Suprapubic skin (tissue), 4 donors: ENCODE results near the gene CBLC. TPM values are rescaled to one million over a fixed set of nuclear protein-coding genes. Genes with fewer than 3 reads are reported as not detected.

Source experiments
- DNase-seq, 2 donors: peaks; one replicate each; pipeline ENCODE4 v3.0.0-alpha.2; 2019; ENCODE audit warnings: low spot score in 2 of 2
- H3K27ac ChIP-seq: fragments of 200-600 bp; sonication (generic); one replicate; pipeline ENCODE4 v1.5.1; 2019
- H3K27me3 ChIP-seq: fragments of 200-600 bp; sonication (generic); one replicate; pipeline ENCODE4 v1.5.1; 2019
- H3K36me3 ChIP-seq: fragments of 200-600 bp; sonication (generic); one replicate; pipeline ENCODE4 v1.5.1; 2019
- H3K4me1 ChIP-seq: fragments of 200-600 bp; sonication (generic); one replicate; pipeline ENCODE4 v1.5.1; 2019
- H3K4me3 ChIP-seq: fragments of 200-600 bp; sonication (generic); one replicate; pipeline ENCODE4 v1.5.1; 2019; ENCODE audit warnings: mild to moderate bottlenecking
- H3K9me3 ChIP-seq: fragments of 200-600 bp; sonication (generic); one replicate; pipeline ENCODE4 v1.5.1; 2019
- EP300 ChIP-seq: sonication (generic); formaldehyde crosslinking; IDR thresholded peaks from one replicate; pipeline ENCODE4 v1.6.1; 2017; ENCODE audit warnings: antibody characterized with exemption
- POLR2A ChIP-seq, 2 donors: fragments of 450-650 bp; IDR thresholded peaks; one replicate each; pipeline ENCODE4 v1.6.1; 2017; ENCODE audit warnings: antibody characterized with exemption in 2 of 2, mild to moderate bottlenecking in 2 of 2, moderate library complexity in 2 of 2
- POLR2AphosphoS5 ChIP-seq, 3 donors: sonication (generic); formaldehyde crosslinking; IDR thresholded peaks; one replicate each; pipeline ENCODE4 v1.6.1; 2017; ENCODE audit warnings: antibody characterized with exemption in 3 of 3
- WGBS: methylation state at CpG from one replicate; pipeline ENCODE4 v1.1.5; 2018; 5-methylcytosine and 5-hydroxymethylcytosine counted together
- total RNA-seq, 4 donors: library from RNA; depleted of rRNA; stranded (reverse); fragments of >200 nt; gene quantifications; one replicate each; pipeline ENCODE4 v1.1.0, GENCODE V29; 2016
- TF ChIP-seq, protein P1 (sequence below), 2 donors: fragments of 200-600 bp in 1 of 2; fragments of 450-650 bp in 1 of 2; sonication (generic) in 1 of 2; IDR thresholded peaks; one replicate each; pipeline ENCODE4 v1.5.1; 2016 to 2019; ENCODE audit warnings: antibody characterized with exemption in 2 of 2, mild to moderate bottlenecking in 1 of 2, moderate library complexity in 1 of 2

Gene CBLC
- total RNA-seq, 4 donors from 2014 or later: 60.4 to 94.4 (median 65.7) TPM

DNA sequence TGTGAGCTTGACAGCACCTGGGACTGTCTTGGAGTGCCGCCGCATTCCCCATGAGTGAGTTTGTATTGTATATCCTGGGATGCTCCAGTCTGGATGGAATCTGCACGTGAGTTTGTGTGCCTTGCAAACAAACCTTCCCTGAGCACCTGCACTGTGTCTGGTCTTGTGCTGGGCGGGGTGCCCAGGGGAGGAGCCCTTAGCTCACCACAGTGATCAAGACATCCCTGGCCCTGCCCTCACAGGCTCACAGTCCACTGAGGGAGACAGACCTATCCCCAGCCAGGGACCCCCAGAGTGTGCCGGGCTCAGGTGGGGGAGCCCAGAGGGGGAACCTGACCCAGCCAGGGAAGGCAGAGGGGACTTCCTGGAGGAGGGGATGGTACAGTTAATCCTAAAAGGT is 29.5 kb downstream of the CBLC start:
- no peak for DNase-seq
- peak overlapping the region; percentile 61 for H3K27ac ChIP-seq
- 20% methylated on average over 1 of the region's 5 CpGs for WGBS
- no peaks in the 10 kb centered on the region for H3K9me3 ChIP-seq
- TF ChIP-seq, protein P1, sequence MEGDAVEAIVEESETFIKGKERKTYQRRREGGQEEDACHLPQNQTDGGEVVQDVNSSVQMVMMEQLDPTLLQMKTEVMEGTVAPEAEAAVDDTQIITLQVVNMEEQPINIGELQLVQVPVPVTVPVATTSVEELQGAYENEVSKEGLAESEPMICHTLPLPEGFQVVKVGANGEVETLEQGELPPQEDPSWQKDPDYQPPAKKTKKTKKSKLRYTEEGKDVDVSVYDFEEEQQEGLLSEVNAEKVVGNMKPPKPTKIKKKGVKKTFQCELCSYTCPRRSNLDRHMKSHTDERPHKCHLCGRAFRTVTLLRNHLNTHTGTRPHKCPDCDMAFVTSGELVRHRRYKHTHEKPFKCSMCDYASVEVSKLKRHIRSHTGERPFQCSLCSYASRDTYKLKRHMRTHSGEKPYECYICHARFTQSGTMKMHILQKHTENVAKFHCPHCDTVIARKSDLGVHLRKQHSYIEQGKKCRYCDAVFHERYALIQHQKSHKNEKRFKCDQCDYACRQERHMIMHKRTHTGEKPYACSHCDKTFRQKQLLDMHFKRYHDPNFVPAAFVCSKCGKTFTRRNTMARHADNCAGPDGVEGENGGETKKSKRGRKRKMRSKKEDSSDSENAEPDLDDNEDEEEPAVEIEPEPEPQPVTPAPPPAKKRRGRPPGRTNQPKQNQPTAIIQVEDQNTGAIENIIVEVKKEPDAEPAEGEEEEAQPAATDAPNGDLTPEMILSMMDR (IDR thresholded peaks at IDR 0.05): no peak
- no peak for TF ChIP-seq EP300
- no peak for TF ChIP-seq POLR2A (IDR thresholded peaks at IDR 0.05)
- TF ChIP-seq POLR2AphosphoS5 (IDR thresholded peaks at IDR 0.05): no peak
- no peaks in the 10 kb centered on the region for H3K27me3 ChIP-seq
- peaks cover 2% of the 10 kb centered on the region for H3K36me3 ChIP-seq
- peaks cover 46% of the 10 kb centered on the region for H3K4me1 ChIP-seq
- no peak overlapping the region for H3K4me3 ChIP-seq

DNA sequence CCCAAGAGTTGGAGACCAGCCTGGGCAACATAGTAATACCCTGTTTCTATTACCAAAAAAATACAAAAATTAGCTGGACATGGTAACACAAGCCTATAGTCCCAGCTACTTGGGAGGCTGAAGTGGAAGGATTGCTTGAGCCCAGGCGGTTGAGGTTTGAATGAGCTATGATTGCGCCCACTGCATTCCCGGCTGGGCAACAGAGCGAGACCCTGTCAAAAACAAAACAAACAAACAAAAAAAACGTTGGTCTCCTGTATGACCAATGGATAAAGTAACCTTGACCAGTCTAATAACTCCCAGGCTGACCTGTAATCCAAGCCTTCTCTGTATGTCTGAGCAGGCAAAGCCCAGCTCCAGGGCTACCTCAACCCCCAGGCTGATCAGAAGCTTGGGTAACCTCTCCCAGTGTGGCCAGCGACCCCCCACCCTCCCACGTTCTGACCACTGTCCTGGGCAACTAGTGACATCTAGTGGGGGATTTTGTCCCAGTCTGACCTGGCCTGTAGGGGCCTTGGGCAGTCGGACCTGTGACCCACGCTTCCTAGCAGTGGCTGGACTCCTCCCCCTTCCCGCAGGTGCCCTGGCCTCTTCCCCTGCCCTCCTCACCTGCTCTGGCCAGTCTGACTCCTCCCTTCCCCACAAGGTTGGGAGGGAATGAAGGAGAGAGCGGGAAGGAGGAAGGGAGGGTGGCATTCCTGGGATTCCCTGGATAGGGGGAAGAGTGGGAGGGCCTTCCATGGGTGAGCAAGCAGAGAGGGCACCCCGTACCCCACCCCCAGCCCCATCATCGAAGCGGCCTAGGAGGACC is 30.2 kb downstream of the CBLC start:
- H3K9me3 ChIP-seq: no peaks in the 10 kb centered on the region
- WGBS: 24% methylated on average over 13 of the region's 14 CpGs
- TF ChIP-seq EP300: no peak
- TF ChIP-seq, protein P1 (IDR thresholded peaks at IDR 0.05): no peak
- no peak for TF ChIP-seq POLR2AphosphoS5 (IDR thresholded peaks at IDR 0.05)
- no peak for TF ChIP-seq POLR2A (IDR thresholded peaks at IDR 0.05)
- H3K4me3 ChIP-seq: peak overlapping the region; percentile 55
- peaks cover 46% of the 10 kb centered on the region for H3K4me1 ChIP-seq
- H3K36me3 ChIP-seq: no peaks in the 10 kb centered on the region
- no peaks in the 10 kb centered on the region for H3K27me3 ChIP-seq
- DNase-seq: no peak
- H3K27ac ChIP-seq: peak overlapping the region; percentile 24

DNA sequence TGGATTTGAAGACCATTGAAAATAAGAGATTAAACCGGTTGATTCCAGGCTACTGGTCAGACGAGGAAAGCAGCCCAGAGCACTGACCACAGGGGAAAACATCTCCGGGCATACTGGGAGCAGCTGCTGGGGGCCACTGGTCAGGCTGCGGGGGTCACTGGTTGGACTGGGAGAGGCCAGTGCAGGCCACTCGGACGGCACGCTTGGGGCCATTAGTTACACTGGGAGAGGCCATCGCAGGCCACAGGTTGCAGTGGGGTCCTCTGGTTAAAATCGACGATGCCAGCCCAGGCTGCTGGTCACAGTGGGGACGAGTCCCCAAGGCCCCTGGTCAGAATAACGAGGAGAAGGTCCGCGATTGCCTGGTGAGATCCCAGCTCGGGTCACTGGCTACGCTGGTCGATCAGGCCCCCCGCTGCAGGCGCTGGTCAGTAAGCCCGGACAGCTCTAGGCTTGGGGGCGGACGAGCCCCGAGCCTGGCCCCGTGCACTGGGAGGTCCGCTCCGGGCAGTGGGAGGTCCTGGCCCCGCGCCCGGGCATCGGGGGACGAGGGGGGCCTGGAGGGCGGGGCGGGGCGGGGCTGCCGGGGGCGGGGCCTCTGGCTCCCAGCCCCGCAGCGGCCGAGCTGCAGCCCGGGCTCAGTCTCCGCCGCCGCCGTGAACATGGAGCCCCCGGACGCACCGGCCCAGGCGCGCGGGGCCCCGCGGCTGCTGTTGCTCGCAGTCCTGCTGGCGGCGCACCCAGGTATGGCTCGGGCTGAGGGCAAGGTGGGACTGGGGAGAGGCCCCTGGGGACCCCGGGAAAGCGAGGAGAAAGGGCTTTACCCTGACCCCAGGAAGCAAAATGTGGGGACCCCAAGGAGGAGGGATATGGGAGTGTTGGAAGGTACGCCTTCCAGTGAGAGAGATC is 31.0 kb downstream of the CBLC start, which contains the start of gene BCAM:
Gene BCAM (plus strand): TSS at position 641 of the 909 bp plus-strand sequence. CDS start 22 bp downstream, at position 663.
- peak within 1 kb of the TSS; percentile 24 for H3K27ac ChIP-seq
- H3K4me3 ChIP-seq: peak within 1 kb of the TSS; percentile 55
- peaks cover 8% of the 10 kb centered on the region for H3K36me3 ChIP-seq
- H3K4me1 ChIP-seq: peaks cover 46% of the 10 kb centered on the region
- DNase-seq: peak in 1 of 2 donors; percentile 75
- H3K9me3 ChIP-seq: no peaks in the 10 kb centered on the region
- WGBS: 3% methylated on average over 6 of the region's 59 CpGs
- TF ChIP-seq POLR2A (IDR thresholded peaks at IDR 0.05) (no peak), POLR2AphosphoS5 (IDR thresholded peaks at IDR 0.05) (no peak), EP300 (no peak)
- TF ChIP-seq, protein P1 (IDR thresholded peaks at IDR 0.05): no peak
- no peaks in the 10 kb centered on the region for H3K27me3 ChIP-seq

DNA sequence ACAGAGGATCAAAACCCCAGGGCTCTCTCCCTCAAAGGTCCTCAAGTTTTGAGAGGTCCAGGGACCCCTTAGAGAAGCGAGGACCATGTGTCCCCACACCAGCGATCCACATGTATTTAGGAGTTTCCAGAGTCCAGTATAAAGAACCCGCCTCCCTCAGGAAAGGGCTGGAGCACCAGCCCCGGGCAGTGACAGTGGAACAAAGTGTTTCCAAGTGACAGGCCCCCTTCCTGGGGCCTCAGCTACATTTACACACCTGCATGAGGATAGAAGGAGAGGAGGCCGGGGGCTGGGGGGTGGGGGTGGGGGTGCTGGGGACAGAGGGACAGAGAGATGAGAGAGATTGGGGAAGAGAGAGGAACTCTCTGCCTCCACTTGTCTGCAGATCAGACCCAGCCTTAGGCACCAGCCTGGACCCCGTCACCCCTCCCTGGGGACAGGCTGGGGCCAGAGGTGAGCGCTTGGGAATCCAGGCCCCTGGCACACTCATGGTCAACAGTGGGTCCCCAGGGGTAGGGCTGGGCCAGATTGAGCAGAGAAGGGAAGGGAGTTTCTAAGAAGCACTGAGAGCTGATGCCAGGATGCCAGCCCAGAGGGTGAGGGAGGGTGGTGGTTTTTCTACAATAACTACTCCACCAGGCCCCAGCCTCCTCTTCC is 32.0 kb downstream of the CBLC start:
- Histone ChIP-seq H3K27me3 (no peaks in the 10 kb centered on the region), H3K4me1 (peaks cover 46% of the 10 kb centered on the region), H3K9me3 (no peaks in the 10 kb centered on the region), H3K27ac (peak overlapping the region; percentile 1), H3K36me3 (peaks cover 17% of the 10 kb centered on the region), H3K4me3 (peak overlapping the region; percentile 55)
- whole genome bisulfite sequencing: 15% methylated on average over 7 of the region's 7 CpGs
- TF ChIP-seq POLR2A (IDR thresholded peaks at IDR 0.05) (no peak), EP300 (no peak), POLR2AphosphoS5 (IDR thresholded peaks at IDR 0.05) (no peak)
- TF ChIP-seq, protein P1 (IDR thresholded peaks at IDR 0.05): no peak
- DNase-seq: no peak
